Measurements from ENCODE around the gene RASL10B.

Gene RASL10B

GRCh38 chr17:35790841-35791240 is 59.4 kb downstream of the RASL10B start:
- Histone ChIP-seq H3K27me3 (ENCODE audit: insufficient read depth, poor library complexity, severe bottlenecking) (peaks cover 30% of the 10 kb centered on the region), H3K27ac (replicated peaks) (no peak overlapping the region), H3K4me3 (replicated peaks; ENCODE audit: insufficient read depth, low read length) (no peak overlapping the region)
- TF ChIP-seq SPI1 (IDR thresholded peaks at IDR 0.05; ENCODE audit: borderline replicate concordance, low read depth), result no peak
- TF ChIP-seq GABPA (IDR thresholded peaks at IDR 0.05; ENCODE audit: low read depth), result no peak
- no peak for TF ChIP-seq CTCF (IDR thresholded peaks at IDR 0.05; ENCODE audit: insufficient read depth, low read length)
- TF ChIP-seq REST (IDR thresholded peaks at IDR 0.05; ENCODE audit: insufficient replicate concordance, low read depth), result no peak
- TF ChIP-seq POLR2AphosphoS5 (IDR thresholded peaks at IDR 0.05; ENCODE audit: low read depth), result no peak
- no peak for DNase-seq (ENCODE audit: low read depth in 1 of 2, low spot score in 1 of 2)

- TF ChIP-seq REST (IDR thresholded peaks at IDR 0.05; ENCODE audit: insufficient replicate concordance, low read depth), result no peak
- TF ChIP-seq GABPA (IDR thresholded peaks at IDR 0.05; ENCODE audit: low read depth), result no peak
- TF ChIP-seq SPI1 (IDR thresholded peaks at IDR 0.05; ENCODE audit: borderline replicate concordance, low read depth), result no peak
- no peak for TF ChIP-seq CTCF (IDR thresholded peaks at IDR 0.05; ENCODE audit: insufficient read depth, low read length)
- no peak for TF ChIP-seq POLR2AphosphoS5 (IDR thresholded peaks at IDR 0.05; ENCODE audit: low read depth)
- Histone ChIP-seq H3K27ac (replicated peaks) (no peak overlapping the region), H3K4me3 (replicated peaks; ENCODE audit: insufficient read depth, low read length) (no peak overlapping the region), H3K27me3 (ENCODE audit: insufficient read depth, poor library complexity, severe bottlenecking) (peaks cover 36% of the 10 kb centered on the region)
- no peak for DNase-seq (ENCODE audit: low read depth in 1 of 2, low spot score in 1 of 2)
Observed at GRCh38 chr17:35791681-35792350, 60.4 kb downstream of the RASL10B start.

Measured in HL-60 (cell line).